GM13977 (cell line): ENCODE data around the gene CDC25C.

Experiments
- DNase-seq: peaks from one replicate; pipeline ENCODE4 v3.0.0; 2012; ENCODE audit warnings: low spot score
- CTCF ChIP-seq: IDR thresholded peaks from 2 replicates; pipeline ENCODE4 v1.5.1; 2012; ENCODE audit warnings: mild to moderate bottlenecking, control low read depth; ENCODE audit not compliant: insufficient read depth; ENCODE audit errors: extremely low read depth, missing control alignments
- in situ Hi-C: fragments of 300-500 bp; cut with MboI; formaldehyde crosslinking; loops from one replicate; pipeline ENCODE4 v1.12.0; 2022; ENCODE audit warnings: low sequenced_read_pairs, low pct_unique_long_range_greater_than_20kb, mixed read lengths, inconsistent platforms; ENCODE audit not compliant: unreplicated experiment

The CDC25C gene

DNA sequence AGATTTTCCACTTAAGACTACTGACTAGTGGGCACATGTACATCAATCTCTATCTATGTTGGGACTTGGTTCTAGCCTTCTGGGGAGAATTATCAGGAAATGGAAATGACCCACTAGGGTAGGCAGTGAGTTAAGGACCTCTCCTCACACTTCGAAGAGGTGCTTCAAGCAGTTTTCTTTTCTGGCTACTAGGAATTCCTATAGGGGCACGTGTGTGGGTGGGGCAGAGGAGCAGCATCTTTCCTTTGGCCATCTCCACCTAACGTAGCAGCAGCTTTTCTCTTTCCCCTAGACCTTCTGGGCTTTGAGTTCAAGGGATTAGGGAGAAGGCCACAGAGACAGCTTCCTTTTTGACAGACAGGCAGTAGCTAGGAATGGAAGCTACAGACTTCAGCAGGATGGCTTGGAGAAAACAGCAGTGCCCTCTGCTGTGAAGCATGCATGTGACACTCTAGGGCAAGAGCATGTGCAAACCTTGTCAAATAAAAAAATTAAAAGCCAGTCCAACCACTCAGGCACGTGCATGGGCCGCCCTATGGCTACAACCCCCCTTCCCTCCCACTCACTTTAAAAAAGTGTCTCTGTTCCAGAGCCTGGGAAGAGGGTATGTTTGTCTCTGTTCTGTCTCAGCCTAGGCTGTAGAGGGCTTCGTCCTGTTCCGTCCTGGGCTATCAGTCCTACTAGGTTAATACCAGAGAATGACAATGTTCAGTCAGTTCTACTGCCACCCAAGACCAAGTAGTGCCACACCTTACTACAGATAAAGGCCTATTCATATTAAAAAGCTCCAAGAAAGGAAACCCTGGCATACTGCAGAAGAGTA, 48.5 kb downstream of the CDC25C start:
- no peak for DNase-seq
- in situ Hi-C loops, result no loop called here
- TF ChIP-seq CTCF, result peak; percentile 43

GRCh38 chr5:138280915-138281314, 50.7 kb downstream of the CDC25C start:
- TF ChIP-seq CTCF, result no peak
- no peak for DNase-seq
- in situ Hi-C loops, result no loop called here

GRCh38 chr5:138276402-138277054, 55.1 kb downstream of the CDC25C start:
- TF ChIP-seq CTCF, result no peak
- DNase-seq, result peak; percentile 44
- in situ Hi-C loops, result no loop called here

DNA sequence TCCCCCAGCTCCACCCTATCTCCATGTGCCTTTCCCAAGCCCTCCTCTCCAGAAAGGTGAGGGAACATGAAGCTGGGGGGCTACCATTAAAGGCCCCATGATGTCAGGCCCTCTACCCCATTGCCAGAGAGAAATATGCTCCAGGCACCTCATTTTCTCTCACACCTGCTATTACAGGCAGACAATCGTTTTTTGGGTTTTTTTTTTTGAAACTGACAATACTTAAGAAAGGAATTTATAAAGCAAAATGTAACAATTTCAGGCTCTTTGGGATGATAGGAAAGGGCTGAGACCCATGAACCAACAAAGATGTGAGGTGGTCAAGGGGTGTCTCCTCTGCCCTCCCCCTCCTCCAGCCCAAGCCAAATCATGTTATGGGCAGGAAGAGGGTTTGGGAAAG, 55.7 kb downstream of the CDC25C start:
- DNase-seq, result no peak
- no peak for TF ChIP-seq CTCF
- in situ Hi-C loops, result no loop called here

GRCh38 chr5:138275379-138275782, 56.2 kb downstream of the CDC25C start:
- no peak for TF ChIP-seq CTCF
- in situ Hi-C loops, result no loop called here
- no peak for DNase-seq

- in situ Hi-C loops, result no loop called here
- peak; percentile 51 for DNase-seq
- no peak for TF ChIP-seq CTCF
Measured at GRCh38 chr5:138274189-138274853, 57.3 kb downstream of the CDC25C start, which contains the start of gene GFRA3. Gene GFRA3 (minus strand): TSS chr5:138274621. CDS start chr5:138274424, 197 bp downstream.
